Natural killer cell (primary cell): ENCODE results near the gene FXYD7. TPM values are rescaled to one million over a fixed set of nuclear protein-coding genes. Genes with fewer than 3 reads are reported as not detected.

Experiments used
- ATAC-seq, 3 donors: fragments of 150-1000 bp in 2 of 3; fragments of 200-7000 bp in 1 of 3; cut with Tn5 transposase; 1 replicate in 1 of 3; 2 replicates in 2 of 3; pipeline ENCODE4 v1.10.0; 2021; ENCODE audit warnings: mild to moderate bottlenecking in 2 of 3, moderate library complexity in 2 of 3
- DNase-seq, 2 donors: peaks; one replicate each; pipeline versions ENCODE4 v3.0.0 to v3.0.0-alpha.2; 2013 to 2021; ENCODE audit warnings: mixed read lengths in 1 of 2
- H3K27ac ChIP-seq: one replicate; pipeline ENCODE4 v1.5.1; 2013; ENCODE audit warnings: mild to moderate bottlenecking, low read length
- H3K27me3 ChIP-seq: one replicate; pipeline ENCODE4 v1.6.1; 2013; ENCODE audit warnings: low read length; ENCODE audit not compliant: control insufficient read depth, insufficient read depth
- H3K36me3 ChIP-seq: one replicate; pipeline ENCODE4 v1.6.1; 2013; ENCODE audit warnings: low read length; ENCODE audit not compliant: control insufficient read depth, insufficient read depth
- H3K4me1 ChIP-seq: one replicate; pipeline ENCODE4 v1.6.1; 2013; ENCODE audit warnings: low read length; ENCODE audit not compliant: control insufficient read depth, insufficient read depth
- H3K4me3 ChIP-seq: one replicate; pipeline ENCODE4 v1.5.1; 2013; ENCODE audit warnings: low read length
- H3K9me3 ChIP-seq: one replicate; pipeline ENCODE4 v1.6.1; 2013; ENCODE audit warnings: low read length; ENCODE audit not compliant: control insufficient read depth, insufficient read depth
- H3K27ac Mint-ChIP-seq, 2 donors: one replicate each; pipeline ENCODE4 v1.8.0; 2022; ENCODE audit warnings: mild to moderate bottlenecking in 2 of 2, mixed read lengths in 2 of 2, moderate library complexity in 1 of 2
- H3K27me3 Mint-ChIP-seq, 2 donors: one replicate each; pipeline ENCODE4 v1.8.0; 2022; ENCODE audit warnings: low read depth in 2 of 2, mixed read lengths in 2 of 2
- H3K36me3 Mint-ChIP-seq: one replicate; pipeline ENCODE4 v1.8.0; 2022; ENCODE audit warnings: mixed read lengths
- H3K4me1 Mint-ChIP-seq, 2 donors: one replicate each; pipeline ENCODE4 v1.8.0; 2022; ENCODE audit warnings: mixed read lengths in 2 of 2
- H3K4me3 Mint-ChIP-seq: one replicate; pipeline ENCODE4 v1.8.0; 2022; ENCODE audit warnings: mild to moderate bottlenecking, moderate library complexity, mixed read lengths
- H3K9me3 Mint-ChIP-seq, 2 donors: one replicate each; pipeline ENCODE4 v1.8.0; 2022; ENCODE audit warnings: mixed read lengths in 2 of 2
- WGBS: methylation state at CpG from one replicate; pipeline ENCODE4 v1.1.7; 2013; ENCODE audit warnings: missing lambda C conversion rate; ENCODE audit not compliant: insufficient coverage; 5-methylcytosine and 5-hydroxymethylcytosine counted together
- intact Hi-C: fragments of 100-400 bp; cut with micrococcal nuclease; formaldehyde crosslinking; loops from one replicate; pipeline ENCODE4 v1.14.2; 2022
- total RNA-seq, 4 donors: library from RNA; stranded (reverse); fragments of 120-200 nt in 1 of 4; gene quantifications; one replicate each; pipeline versions ENCODE4 v1.2.3 to v1.2.4, GENCODE V29; 2013 to 2022
- TF ChIP-seq, protein P1 (sequence below): fragments of 200-600 bp; IDR thresholded peaks from one replicate; pipeline ENCODE4 v1.8.0; 2022; ENCODE audit warnings: antibody characterized with exemption

Gene FXYD7
- total RNA-seq, 3 donors from 2014 or later (not counting 1 experiment from before 2014, with no cell fraction given) = 4.0 to 5.4 (median 4.9) TPM

DNA sequence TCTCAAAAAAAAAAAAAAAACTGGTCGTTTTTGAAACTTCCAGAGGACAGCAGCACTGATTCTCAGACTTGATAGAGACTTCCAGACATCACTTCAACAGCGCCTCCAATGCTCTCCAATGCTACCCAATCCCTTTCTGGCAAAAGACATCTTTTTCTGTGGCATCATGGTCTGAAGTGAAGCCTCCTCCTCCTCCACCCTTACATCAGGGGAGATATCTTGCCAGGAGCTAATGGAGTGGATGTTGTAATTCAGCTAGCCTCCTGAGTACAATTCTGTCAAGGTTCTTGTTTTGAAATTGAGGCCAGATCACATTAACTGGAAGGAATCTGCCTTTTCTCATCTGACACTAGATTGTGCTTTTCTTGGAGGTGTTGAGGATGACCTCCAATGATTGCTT is 35.6 kb downstream of the FXYD7 start:
- DNase-seq (no peak), ATAC-seq (no peak)
- Mint-ChIP-seq H3K4me1 (peaks cover 4% of the 10 kb centered on the region in 2 donors), H3K4me3 (no peak overlapping the region), H3K36me3 (no peaks in the 10 kb centered on the region), H3K27me3 (no peaks in the 10 kb centered on the region), H3K27ac (no peak overlapping the region), H3K9me3 (no peaks in the 10 kb centered on the region)
- H3K27ac ChIP-seq = no peak overlapping the region
- H3K4me1 ChIP-seq = no peaks in the 10 kb centered on the region
- no peaks in the 10 kb centered on the region for H3K27me3 ChIP-seq
- 86% methylated on average over 2 of the region's 2 CpGs for WGBS
- no peaks in the 10 kb centered on the region for H3K36me3 ChIP-seq
- H3K9me3 ChIP-seq = no peaks in the 10 kb centered on the region
- H3K4me3 ChIP-seq = no peak overlapping the region
- intact Hi-C loops = no loop called here
- TF ChIP-seq, protein P1, sequence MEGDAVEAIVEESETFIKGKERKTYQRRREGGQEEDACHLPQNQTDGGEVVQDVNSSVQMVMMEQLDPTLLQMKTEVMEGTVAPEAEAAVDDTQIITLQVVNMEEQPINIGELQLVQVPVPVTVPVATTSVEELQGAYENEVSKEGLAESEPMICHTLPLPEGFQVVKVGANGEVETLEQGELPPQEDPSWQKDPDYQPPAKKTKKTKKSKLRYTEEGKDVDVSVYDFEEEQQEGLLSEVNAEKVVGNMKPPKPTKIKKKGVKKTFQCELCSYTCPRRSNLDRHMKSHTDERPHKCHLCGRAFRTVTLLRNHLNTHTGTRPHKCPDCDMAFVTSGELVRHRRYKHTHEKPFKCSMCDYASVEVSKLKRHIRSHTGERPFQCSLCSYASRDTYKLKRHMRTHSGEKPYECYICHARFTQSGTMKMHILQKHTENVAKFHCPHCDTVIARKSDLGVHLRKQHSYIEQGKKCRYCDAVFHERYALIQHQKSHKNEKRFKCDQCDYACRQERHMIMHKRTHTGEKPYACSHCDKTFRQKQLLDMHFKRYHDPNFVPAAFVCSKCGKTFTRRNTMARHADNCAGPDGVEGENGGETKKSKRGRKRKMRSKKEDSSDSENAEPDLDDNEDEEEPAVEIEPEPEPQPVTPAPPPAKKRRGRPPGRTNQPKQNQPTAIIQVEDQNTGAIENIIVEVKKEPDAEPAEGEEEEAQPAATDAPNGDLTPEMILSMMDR = no peak

DNA sequence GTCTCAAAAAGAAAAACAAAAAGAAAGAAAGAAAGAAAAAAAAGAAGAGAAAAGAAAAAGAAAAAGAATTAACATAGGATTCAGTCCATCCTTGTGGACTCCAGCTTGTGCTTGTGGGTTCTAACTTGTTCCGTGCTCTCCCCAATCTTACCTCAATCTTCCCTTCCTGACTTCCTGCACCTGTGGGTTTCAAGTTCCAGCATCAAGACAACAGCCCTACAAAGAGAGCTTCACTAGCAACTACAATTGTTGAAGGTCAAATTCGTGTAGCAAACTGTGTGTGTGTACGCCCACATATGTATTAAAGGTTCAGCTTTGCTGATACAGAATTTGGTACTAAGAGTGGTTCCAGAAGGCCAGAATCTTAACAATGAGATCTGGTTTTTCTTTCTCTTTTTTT is 36.8 kb downstream of the FXYD7 start:
- H3K27ac ChIP-seq = no peak overlapping the region
- Mint-ChIP-seq H3K36me3 (no peaks in the 10 kb centered on the region), H3K4me3 (no peak overlapping the region), H3K9me3 (no peaks in the 10 kb centered on the region), H3K4me1 (peaks cover 4% of the 10 kb centered on the region in 2 donors), H3K27ac (no peak overlapping the region), H3K27me3 (no peaks in the 10 kb centered on the region)
- 39% methylated on average over 3 of the region's 3 CpGs for WGBS
- no peaks in the 10 kb centered on the region for H3K36me3 ChIP-seq
- DNase-seq (peak in 1 of 2 donors; percentile 42), ATAC-seq (no peak)
- H3K9me3 ChIP-seq = no peaks in the 10 kb centered on the region
- no peaks in the 10 kb centered on the region for H3K27me3 ChIP-seq
- intact Hi-C loops = no loop called here
- H3K4me1 ChIP-seq = no peaks in the 10 kb centered on the region
- TF ChIP-seq, protein P1 = no peak
- no peak overlapping the region for H3K4me3 ChIP-seq

DNA sequence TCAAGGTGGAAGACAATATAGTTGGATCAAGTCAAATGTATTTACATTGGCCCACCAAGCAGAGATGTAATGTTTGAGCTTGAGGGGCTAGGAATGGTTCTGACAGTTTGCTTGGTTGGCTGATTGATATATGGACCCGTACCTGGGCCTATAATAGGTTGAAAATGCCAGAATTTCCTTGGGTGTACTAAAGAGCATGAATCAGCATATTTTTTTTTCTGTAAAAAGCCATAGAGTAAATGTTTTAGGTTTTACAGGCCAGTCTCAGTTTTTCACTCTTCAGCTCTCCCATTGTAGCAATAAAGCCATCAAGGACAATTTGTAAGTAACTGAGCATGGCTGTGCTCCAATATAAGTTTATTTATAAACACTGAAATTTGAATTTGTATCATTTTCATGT is 38.3 kb downstream of the FXYD7 start:
- no peak overlapping the region for H3K4me3 Mint-ChIP-seq
- H3K27me3 Mint-ChIP-seq = no peaks in the 10 kb centered on the region

DNA sequence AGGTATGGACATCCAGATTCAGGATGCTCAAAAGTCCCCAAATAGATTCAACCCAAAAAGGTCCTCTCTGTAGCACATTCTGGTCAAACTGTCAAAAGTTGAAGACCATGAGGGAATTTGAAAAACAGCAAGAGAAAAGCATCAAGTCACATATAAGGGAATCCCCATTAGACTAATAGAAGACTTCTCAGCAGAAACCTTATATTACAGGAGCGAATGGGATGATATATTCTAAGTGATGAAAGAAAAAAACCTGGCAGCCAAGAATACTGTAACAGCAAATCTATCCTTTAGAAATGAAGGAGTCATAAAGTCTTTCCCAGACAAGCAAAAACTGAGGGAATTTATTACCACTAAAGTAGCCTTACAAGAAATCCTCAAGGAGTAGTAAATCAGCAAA is 41.2 kb downstream of the FXYD7 start:
- TF ChIP-seq, protein P1 = no peak

More for the DNA sequence above, 38.3 kb downstream of the FXYD7 start:
- ATAC-seq (no peak), DNase-seq (no peak)
- no peaks in the 10 kb centered on the region for H3K9me3 ChIP-seq
- intact Hi-C loops = no loop called here
- H3K9me3 Mint-ChIP-seq = no peaks in the 10 kb centered on the region
- no peak overlapping the region for H3K4me3 ChIP-seq
- H3K36me3 ChIP-seq = no peaks in the 10 kb centered on the region
- no peaks in the 10 kb centered on the region for H3K27me3 ChIP-seq
- H3K4me1 Mint-ChIP-seq = no peaks in the 10 kb centered on the region
- H3K27ac ChIP-seq = no peak overlapping the region
- H3K36me3 Mint-ChIP-seq = no peaks in the 10 kb centered on the region
- no peak overlapping the region for H3K27ac Mint-ChIP-seq
- TF ChIP-seq, protein P1 = no peak
- no peaks in the 10 kb centered on the region for H3K4me1 ChIP-seq
- WGBS = 94% methylated on average over 1 of the region's 1 CpG

More for the DNA sequence above, 41.2 kb downstream of the FXYD7 start:
- no peaks in the 10 kb centered on the region for H3K27me3 ChIP-seq
- no peaks in the 10 kb centered on the region for H3K9me3 Mint-ChIP-seq
- no peaks in the 10 kb centered on the region for H3K9me3 ChIP-seq
- no peaks in the 10 kb centered on the region for H3K36me3 Mint-ChIP-seq
- H3K36me3 ChIP-seq = no peaks in the 10 kb centered on the region
- no peaks in the 10 kb centered on the region for H3K4me1 Mint-ChIP-seq
- no peak for DNase-seq
- H3K27me3 Mint-ChIP-seq = no peaks in the 10 kb centered on the region
- H3K4me3 Mint-ChIP-seq = no peak overlapping the region
- H3K4me1 ChIP-seq = no peaks in the 10 kb centered on the region
- no peak overlapping the region for H3K27ac ChIP-seq
- no peak overlapping the region for H3K27ac Mint-ChIP-seq
- no CpG with 5 or more reads among the region's 1 CpG for WGBS
- no peak for ATAC-seq
- intact Hi-C loops = no loop called here
- no peak overlapping the region for H3K4me3 ChIP-seq
